Mononuclear cell (primary cell): Measurements from ENCODE around the gene AMY2A. TPM values are rescaled to one million over a fixed set of nuclear protein-coding genes. Genes with fewer than 3 reads are reported as not detected.
"Not testable (repeated sequence)": the region's sequence is repeated elsewhere in the genome, so short reads cannot be mapped to it uniquely, and the experiment has no call there.

Source experiments
- H3K27me3 ChIP-seq: 2 replicates; pipeline ENCODE4 v1.6.0; 2011; ENCODE audit warnings: low read length, control low read depth; ENCODE audit not compliant: insufficient read depth
- H3K4me1 ChIP-seq: 2 replicates; pipeline ENCODE4 v1.5.1; 2011; ENCODE audit warnings: mild to moderate bottlenecking, low read length, control low read depth; ENCODE audit not compliant: insufficient read depth
- H3K4me3 ChIP-seq: 2 replicates; pipeline ENCODE4 v1.5.1; 2011; ENCODE audit warnings: mild to moderate bottlenecking, low read length, moderate library complexity
- H3K9me3 ChIP-seq: 2 replicates; pipeline ENCODE4 v1.5.1; 2011; ENCODE audit warnings: low read depth, mild to moderate bottlenecking, control low read depth, low read length
- total RNA-seq: library from RNA; depleted of rRNA; stranded (reverse); fragments of >200 nt; gene quantifications from one replicate; pipeline ENCODE4 v1.2.3, GENCODE V29; 2012

Gene AMY2A
- total RNA-seq = not detected

DNA sequence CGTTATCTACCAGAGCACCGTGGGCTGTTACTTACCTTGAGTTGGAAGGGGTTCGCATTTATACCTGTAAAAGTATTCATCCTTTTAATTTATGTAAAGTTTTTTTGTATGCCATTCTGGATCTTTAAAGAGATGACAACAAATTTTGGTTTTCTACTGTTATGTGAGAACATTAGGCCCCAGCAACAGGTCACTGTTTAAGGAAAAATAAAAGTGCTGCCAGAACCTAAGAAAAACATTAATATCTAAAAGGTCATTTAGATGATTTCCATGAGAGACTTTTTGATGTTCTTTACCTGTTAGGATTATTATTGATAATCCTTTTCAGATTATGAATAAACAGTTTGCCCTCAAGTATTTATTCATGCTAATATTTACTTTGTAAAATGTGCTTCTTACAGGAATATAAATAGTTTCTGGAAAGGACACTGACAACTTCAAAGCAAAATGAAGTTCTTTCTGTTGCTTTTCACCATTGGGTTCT, at the start of gene AMY2A:
AMY2A (plus strand) TSS at position 434 of the 484 bp plus-strand sequence; CDS start at position 448, 14 bp downstream.
- H3K4me3 ChIP-seq, H3K9me3 ChIP-seq, H3K27me3 ChIP-seq, H3K4me1 ChIP-seq: not testable (repeated sequence)

DNA sequence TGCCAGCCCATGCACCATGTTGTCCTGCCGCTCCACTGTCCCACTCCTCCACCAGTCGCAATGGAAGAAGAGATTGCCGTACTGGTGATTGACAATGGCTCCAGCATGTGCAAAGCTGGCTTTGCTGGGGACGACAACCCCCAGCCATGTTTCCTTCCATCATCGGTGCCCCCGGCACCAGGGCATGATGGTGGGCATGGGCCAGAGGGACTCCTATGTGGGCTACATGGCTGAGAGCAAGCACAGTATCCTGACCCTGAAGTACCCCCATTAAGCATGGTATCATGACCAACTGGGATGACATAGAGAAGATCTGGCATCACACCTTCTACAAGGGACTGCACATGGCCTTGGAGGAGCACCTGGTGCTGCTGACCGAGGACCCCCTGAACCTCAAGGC, 47.7 kb upstream of the AMY2A start:
- Histone ChIP-seq H3K4me1 (no peaks in the 10 kb centered on the region), H3K9me3 (no peaks in the 10 kb centered on the region), H3K27me3 (no peaks in the 10 kb centered on the region), H3K4me3 (no peak overlapping the region)

- not testable (repeated sequence) for H3K4me3 ChIP-seq
Measured at GRCh38 chr1:103571289-103571688, 45.9 kb upstream of the AMY2A start, which contains the start of gene AMY2B. AMY2B (plus strand) TSS chr1:103571589; CDS start chr1:103571603, 14 bp downstream.

GRCh38 chr1:103576065-103576464, 41.2 kb upstream of the AMY2A start:
- H3K4me1 ChIP-seq = no peaks in the 10 kb centered on the region
- H3K4me3 ChIP-seq = no peak overlapping the region
- no peaks in the 10 kb centered on the region for H3K9me3 ChIP-seq
- H3K27me3 ChIP-seq = no peaks in the 10 kb centered on the region

More at GRCh38 chr1:103571289-103571688, 45.9 kb upstream of the AMY2A start, which contains the start of gene AMY2B:
- H3K4me1 ChIP-seq, H3K27me3 ChIP-seq, H3K9me3 ChIP-seq: not testable (repeated sequence)

DNA sequence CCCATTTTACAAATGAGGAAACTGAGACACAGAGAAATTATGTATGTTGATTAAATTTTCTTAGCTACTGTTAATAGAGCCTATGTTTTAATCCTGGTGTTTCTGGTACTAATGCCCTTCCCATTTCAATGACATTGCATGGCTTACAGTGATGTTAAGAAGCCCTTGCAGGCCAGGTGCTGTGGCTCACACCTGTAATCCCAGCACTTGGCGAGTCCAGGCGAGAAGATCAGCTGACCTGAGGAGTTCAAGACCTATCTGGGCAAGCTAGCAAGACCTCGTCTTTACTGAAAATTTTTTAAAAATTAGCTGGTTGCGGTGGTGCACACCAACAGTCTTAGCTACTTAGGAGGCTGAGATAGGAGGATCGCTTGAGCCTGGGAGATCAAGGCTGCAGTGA, 40.4 kb upstream of the AMY2A start:
- not testable (repeated sequence) for H3K27me3 ChIP-seq, H3K4me1 ChIP-seq, H3K9me3 ChIP-seq, H3K4me3 ChIP-seq

DNA sequence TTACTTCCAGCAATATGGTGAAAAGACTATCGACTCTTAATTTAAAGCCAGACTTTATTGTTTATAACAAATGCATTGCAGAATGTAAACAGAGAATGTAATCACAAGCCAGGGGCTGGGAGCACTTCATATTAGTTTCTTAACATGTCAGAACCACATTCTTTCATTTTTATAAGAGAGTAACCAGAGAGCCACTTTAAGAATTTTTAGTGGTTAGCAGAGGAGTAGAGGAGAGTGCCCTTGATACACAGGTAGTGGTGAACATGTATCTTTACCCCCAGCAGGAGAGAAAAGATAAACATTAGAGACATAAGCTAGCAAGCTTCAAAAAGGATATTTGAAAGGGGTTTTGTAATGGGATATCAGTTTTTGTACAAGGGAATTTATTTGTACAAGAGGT, 34.8 kb upstream of the AMY2A start:
- Histone ChIP-seq H3K4me3 (no peak overlapping the region), H3K4me1 (no peaks in the 10 kb centered on the region), H3K9me3 (no peaks in the 10 kb centered on the region), H3K27me3 (no peaks in the 10 kb centered on the region)

- Histone ChIP-seq H3K4me3 (no peak overlapping the region), H3K4me1 (no peaks in the 10 kb centered on the region), H3K9me3 (no peaks in the 10 kb centered on the region), H3K27me3 (no peaks in the 10 kb centered on the region)
Measured at GRCh38 chr1:103583887-103584286, 33.3 kb upstream of the AMY2A start.

DNA sequence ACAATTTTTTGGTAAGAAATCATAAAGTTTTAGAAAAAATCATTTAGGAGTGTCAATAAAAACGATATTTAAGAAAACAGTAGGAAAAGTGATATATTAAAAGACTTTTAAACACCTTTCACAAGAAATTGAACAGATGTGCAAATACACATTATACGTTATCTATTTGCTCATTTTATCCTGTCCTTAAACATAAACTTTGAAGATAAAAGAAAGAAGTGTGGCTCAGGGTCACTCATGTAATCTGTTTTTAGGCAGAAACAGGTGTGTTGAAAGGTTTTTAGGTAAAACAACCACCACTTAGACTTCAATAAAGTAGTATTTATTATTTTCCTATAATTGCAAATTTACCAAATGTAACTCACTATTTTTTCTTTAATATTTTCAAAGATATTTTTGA, 32.7 kb upstream of the AMY2A start:
- no peaks in the 10 kb centered on the region for H3K9me3 ChIP-seq
- H3K27me3 ChIP-seq = no peaks in the 10 kb centered on the region
- H3K4me3 ChIP-seq = no peak overlapping the region
- no peaks in the 10 kb centered on the region for H3K4me1 ChIP-seq

GRCh38 chr1:103602740-103603139, 14.5 kb upstream of the AMY2A start:
- not testable (repeated sequence) for H3K4me1 ChIP-seq, H3K9me3 ChIP-seq, H3K27me3 ChIP-seq

DNA sequence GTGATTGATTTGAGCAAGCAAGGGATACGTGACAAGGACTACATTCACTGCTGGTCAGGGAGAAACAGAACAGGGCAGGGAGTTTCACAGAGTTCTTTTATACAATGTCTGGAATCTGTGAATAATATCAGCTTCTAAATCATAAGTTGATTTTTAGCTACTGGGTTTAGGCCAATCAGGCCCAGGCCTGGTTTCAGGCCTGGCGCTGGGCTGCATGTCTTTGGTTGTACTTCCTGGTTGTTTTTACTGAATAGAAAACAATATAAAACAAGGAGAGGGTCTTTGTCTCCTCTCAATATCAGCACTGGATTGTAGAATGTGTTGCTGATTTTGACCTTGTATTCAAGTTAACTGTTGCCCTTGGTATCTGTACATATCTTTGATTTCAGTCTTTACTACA, 865 bp upstream of the AMY2A start:
- no peak overlapping the region for H3K4me3 ChIP-seq
- no peaks in the 10 kb centered on the region for H3K9me3 ChIP-seq
- no peaks in the 10 kb centered on the region for H3K4me1 ChIP-seq
- no peaks in the 10 kb centered on the region for H3K27me3 ChIP-seq

More at GRCh38 chr1:103602740-103603139, 14.5 kb upstream of the AMY2A start:
- not testable (repeated sequence) for H3K4me3 ChIP-seq

DNA sequence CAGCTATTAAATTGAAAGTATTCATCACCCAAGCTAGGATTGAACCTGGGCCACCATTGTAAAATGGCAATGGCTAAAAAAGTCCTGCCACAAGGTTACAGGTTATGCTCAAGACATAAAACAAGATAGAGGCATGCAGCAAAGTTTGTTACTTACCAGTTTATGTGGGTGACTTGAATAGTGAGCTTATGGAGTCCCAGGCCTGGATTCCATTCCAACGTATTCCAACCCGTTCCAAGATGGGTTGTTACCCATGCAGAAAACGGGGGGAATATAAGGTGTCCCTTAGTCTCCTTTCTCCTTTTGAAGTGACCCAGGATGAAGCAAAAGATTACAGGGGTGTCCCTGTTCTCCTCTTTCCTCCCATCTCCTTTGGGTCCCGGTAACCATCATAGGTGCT, 10.2 kb downstream of the AMY2A start:
- not testable (repeated sequence) for H3K27me3 ChIP-seq, H3K4me1 ChIP-seq, H3K4me3 ChIP-seq, H3K9me3 ChIP-seq

GRCh38 chr1:103641194-103641593, 24.0 kb downstream of the AMY2A start:
- not testable (repeated sequence) for H3K4me1 ChIP-seq, H3K9me3 ChIP-seq, H3K4me3 ChIP-seq, H3K27me3 ChIP-seq

DNA sequence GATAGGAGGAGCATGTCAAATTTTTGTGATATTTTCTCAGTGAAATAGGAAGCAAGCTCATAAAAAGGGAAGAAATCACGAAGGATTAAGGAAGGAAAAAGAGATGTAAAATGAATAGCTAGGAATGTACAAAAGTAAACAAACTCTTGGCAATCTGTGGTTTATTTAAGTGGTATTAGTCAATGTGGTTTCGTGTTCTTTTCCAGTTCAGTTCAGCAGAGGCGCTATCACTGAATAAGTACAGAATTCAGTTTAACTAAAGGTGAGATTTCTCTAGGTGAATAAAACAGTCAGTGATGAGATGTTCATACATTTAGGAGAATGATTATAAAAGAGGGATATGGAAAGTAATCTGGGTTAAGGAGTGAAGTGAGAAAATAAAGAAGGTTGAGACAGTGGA, 26.7 kb downstream of the AMY2A start:
- H3K9me3 ChIP-seq, H3K4me3 ChIP-seq, H3K27me3 ChIP-seq, H3K4me1 ChIP-seq: not testable (repeated sequence)

DNA sequence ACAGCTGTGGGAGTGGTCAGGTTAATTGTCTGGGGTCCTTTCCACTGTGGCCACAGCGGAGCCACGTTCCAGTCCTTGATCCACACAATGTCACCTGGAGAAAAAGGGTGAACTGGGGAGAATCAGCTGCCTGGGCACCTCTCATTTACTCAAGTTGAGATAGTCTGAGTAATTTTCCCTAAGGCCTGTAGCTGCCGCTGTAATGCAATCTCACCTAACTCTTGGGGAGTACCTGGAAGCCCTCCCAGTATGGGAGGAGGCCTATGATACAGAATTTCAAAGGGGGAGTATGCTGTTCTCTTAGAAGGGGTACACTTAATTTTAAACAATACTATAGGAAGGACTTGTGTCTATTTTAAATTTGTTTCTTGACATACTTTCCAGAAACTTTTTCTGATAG, 33.1 kb downstream of the AMY2A start:
- not testable (repeated sequence) for H3K9me3 ChIP-seq, H3K4me1 ChIP-seq, H3K4me3 ChIP-seq, H3K27me3 ChIP-seq

- not testable (repeated sequence) for H3K27me3 ChIP-seq, H3K4me1 ChIP-seq, H3K9me3 ChIP-seq, H3K4me3 ChIP-seq
Measured at GRCh38 chr1:103650889-103651288, 33.7 kb downstream of the AMY2A start.

DNA sequence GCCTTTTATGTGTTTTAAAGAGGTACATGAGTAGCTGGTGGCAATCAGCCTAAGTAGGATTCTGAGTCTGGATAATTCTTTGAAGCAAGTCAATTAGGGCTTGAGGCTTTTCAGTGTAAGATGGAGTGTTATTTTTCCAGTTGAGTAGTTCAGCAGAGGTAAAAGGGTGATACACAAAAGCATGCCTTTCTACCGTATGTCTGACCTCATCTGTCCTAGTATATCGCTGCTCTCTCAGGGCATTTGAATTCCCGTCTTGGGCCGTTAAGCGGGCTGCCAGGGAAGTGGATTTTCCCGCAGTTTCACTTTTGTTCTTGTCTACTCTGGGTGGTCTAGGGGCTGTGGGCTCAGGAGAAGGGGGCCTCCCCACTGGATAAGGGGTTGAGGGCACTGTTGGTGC, 36.9 kb downstream of the AMY2A start:
- not testable (repeated sequence) for H3K9me3 ChIP-seq, H3K4me1 ChIP-seq, H3K27me3 ChIP-seq, H3K4me3 ChIP-seq

GRCh38 chr1:103655460-103655859, 38.2 kb downstream of the AMY2A start, which contains the start of gene AMY1A:
AMY1A (plus strand) TSS chr1:103655760; CDS start chr1:103656331, 571 bp downstream.
- H3K4me1 ChIP-seq = not testable (repeated sequence)

More at GRCh38 chr1:103655460-103655859, 38.2 kb downstream of the AMY2A start, which contains the start of gene AMY1A:
- H3K27me3 ChIP-seq, H3K4me3 ChIP-seq, H3K9me3 ChIP-seq: not testable (repeated sequence)
